22Rv1 (cell line): ENCODE data around the gene GBF1.

Experiments
- H3K27ac ChIP-seq: fragments of 450-650 bp; 2 replicates; pipeline ENCODE4 v1.5.1; 2017
- CTCF ChIP-seq: fragments of 450-650 bp; IDR thresholded peaks from 2 replicates; pipeline ENCODE4 v1.5.1; 2017; ENCODE audit warnings: mild to moderate bottlenecking
- ZFX ChIP-seq: fragments of 450-650 bp; IDR thresholded peaks from 2 replicates; pipeline ENCODE4 v1.6.1; 2017; ENCODE audit warnings: antibody characterized with exemption, borderline replicate concordance

GBF1 gene

GRCh38 chr10:102395400-102396316 lies 150.3 kb downstream of the GBF1 start, which contains the start of gene NFKB2:
NFKB2 (plus strand) TSS chr10:102395705; CDS start chr10:102395960, 255 bp downstream.
- no peak for TF ChIP-seq CTCF
- no peak for TF ChIP-seq ZFX

GRCh38 chr10:102396317-102396650 lies 151.0 kb downstream of the GBF1 start:
- TF ChIP-seq CTCF (no peak), ZFX (no peak)
- peak overlapping the region; percentile 89 for H3K27ac ChIP-seq

More at GRCh38 chr10:102395400-102396316, 150.3 kb downstream of the GBF1 start, which contains the start of gene NFKB2:
- H3K27ac ChIP-seq: peak within 1 kb of the TSS; percentile 89

GRCh38 chr10:102396730-102397151 lies 151.4 kb downstream of the GBF1 start:
- TF ChIP-seq CTCF: no peak
- TF ChIP-seq ZFX: no peak
- peak overlapping the region; percentile 89 for H3K27ac ChIP-seq

GRCh38 chr10:102397222-102398171 lies 152.2 kb downstream of the GBF1 start:
- peak overlapping the region; percentile 89 for H3K27ac ChIP-seq
- TF ChIP-seq ZFX (no peak), CTCF (no peak)

GRCh38 chr10:102398172-102399020 lies 153.1 kb downstream of the GBF1 start:
- peak overlapping the region; percentile 89 for H3K27ac ChIP-seq

More at GRCh38 chr10:102398172-102399020, 153.1 kb downstream of the GBF1 start:
- TF ChIP-seq ZFX (no peak), CTCF (no peak)
